SK-N-SH treated with all-trans-retinoic acid at 6 μM for 48 hours (cell line): ENCODE results near the gene SUGCT.
"Not testable (repeated sequence)": the region's sequence is repeated elsewhere in the genome, so short reads cannot be mapped to it uniquely, and the experiment has no call there.

ENCODE experiments used
- ATAC-seq: fragments of 200-7000 bp; cut with Tn5 transposase; 3 replicates; pipeline ENCODE4 v1.9.1; 2020; ENCODE audit warnings: mild to moderate bottlenecking, moderate library complexity
- ARNTL ChIP-seq: fragments of 450-650 bp; formaldehyde crosslinking; IDR thresholded peaks from 2 replicates; pipeline ENCODE4 v1.5.0; 2020; ENCODE audit warnings: low read depth, mild to moderate bottlenecking, moderate library complexity, borderline replicate concordance
- BACH2 ChIP-seq: fragments of 250-450 bp; sonication (Bioruptor Pico); IDR thresholded peaks from 2 replicates; pipeline ENCODE4 v1.9.0; 2021; ENCODE audit warnings: mild to moderate bottlenecking, borderline replicate concordance
- CSDC2 ChIP-seq: fragments of 250-450 bp; sonication (Bioruptor Pico); IDR thresholded peaks from 2 replicates; pipeline ENCODE4 v1.5.0; 2020; ENCODE audit warnings: mild to moderate bottlenecking, moderate library complexity
- ESRRG ChIP-seq: fragments of 250-450 bp; sonication (Bioruptor Pico); IDR thresholded peaks from 2 replicates; pipeline ENCODE4 v1.6.1; 2021; ENCODE audit warnings: mild to moderate bottlenecking
- GLIS3 ChIP-seq: fragments of 250-450 bp; sonication (Bioruptor Pico); IDR thresholded peaks from 2 replicates; pipeline ENCODE4 v1.5.0; 2020; ENCODE audit warnings: mild to moderate bottlenecking, moderate library complexity
- ISL1 ChIP-seq: fragments of 250-450 bp; sonication (Bioruptor Pico); IDR thresholded peaks from 2 replicates; pipeline ENCODE4 v2.1.2; 2022; ENCODE audit warnings: mild to moderate bottlenecking, moderate library complexity
- PATZ1 ChIP-seq: fragments of 250-450 bp; sonication (Bioruptor Pico); IDR thresholded peaks from 2 replicates; pipeline ENCODE4 v1.8.0; 2020; ENCODE audit warnings: mild to moderate bottlenecking, moderate library complexity, borderline replicate concordance
- POU6F1 ChIP-seq: fragments of 250-450 bp; sonication (Bioruptor Pico); IDR thresholded peaks from 2 replicates; pipeline ENCODE4 v1.8.0; 2021; ENCODE audit warnings: low read depth, mild to moderate bottlenecking, moderate library complexity, borderline replicate concordance
- PPARA ChIP-seq: fragments of 250-450 bp; sonication (Bioruptor Pico); IDR thresholded peaks from 2 replicates; pipeline ENCODE4 v1.5.0; 2020; ENCODE audit warnings: mild to moderate bottlenecking, borderline replicate concordance
- RARB ChIP-seq: fragments of 250-450 bp; sonication (Bioruptor Pico); IDR thresholded peaks from 2 replicates; pipeline ENCODE4 v1.8.0; 2021; ENCODE audit warnings: mild to moderate bottlenecking, moderate library complexity
- TCF4 ChIP-seq: fragments of 250-450 bp; sonication (Bioruptor Pico); IDR thresholded peaks from 2 replicates; pipeline ENCODE4 v1.8.0; 2021; ENCODE audit warnings: mild to moderate bottlenecking, moderate library complexity, borderline replicate concordance
- TSHZ2 ChIP-seq: fragments of 250-450 bp; sonication (Bioruptor Pico); IDR thresholded peaks from 2 replicates; pipeline ENCODE4 v1.5.0; 2020; ENCODE audit warnings: mild to moderate bottlenecking, moderate library complexity
- ZC3H10 ChIP-seq: fragments of 250-450 bp; sonication (Bioruptor Pico); IDR thresholded peaks from 2 replicates; pipeline ENCODE4 v1.5.1; 2021; ENCODE audit warnings: mild to moderate bottlenecking, moderate library complexity
- ZFP30 ChIP-seq: fragments of 450-650 bp; formaldehyde crosslinking; IDR thresholded peaks from 2 replicates; pipeline ENCODE4 v1.5.0; 2022; ENCODE audit warnings: mild to moderate bottlenecking, moderate library complexity
- ZNF565 ChIP-seq: fragments of 450-650 bp; formaldehyde crosslinking; conservative IDR thresholded peaks from 2 replicates; pipeline ENCODE4 v1.5.0; 2020; ENCODE audit warnings: low read depth, mild to moderate bottlenecking, moderate library complexity
- ZNF8 ChIP-seq: fragments of 450-650 bp; formaldehyde crosslinking; IDR thresholded peaks from 2 replicates; pipeline ENCODE4 v1.5.0; 2020; ENCODE audit warnings: mild to moderate bottlenecking, moderate library complexity
- TF ChIP-seq, protein P1 (sequence below): fragments of 250-450 bp; sonication (Bioruptor Pico); IDR thresholded peaks from 2 replicates; pipeline ENCODE4 v1.5.1; 2021; ENCODE audit warnings: mild to moderate bottlenecking, moderate library complexity

The SUGCT gene

GRCh38 chr7:40244226-40244625, 109.4 kb downstream of the SUGCT start (continued):
- TF ChIP-seq PPARA (CRISPR knock-in tag) = no peak
- no peak for TF ChIP-seq ISL1 (CRISPR knock-in tag)

GRCh38 chr7:40248681-40249080, 113.9 kb downstream of the SUGCT start:
- no peak for ATAC-seq
- no peak for TF ChIP-seq RARB (CRISPR knock-in tag)
- TF ChIP-seq TCF4 (CRISPR knock-in tag) = no peak
- no peak for TF ChIP-seq ZNF8 (CRISPR knock-in tag)
- TF ChIP-seq ZFP30 (CRISPR knock-in tag) = no peak
- no peak for TF ChIP-seq ISL1 (CRISPR knock-in tag)

DNA sequence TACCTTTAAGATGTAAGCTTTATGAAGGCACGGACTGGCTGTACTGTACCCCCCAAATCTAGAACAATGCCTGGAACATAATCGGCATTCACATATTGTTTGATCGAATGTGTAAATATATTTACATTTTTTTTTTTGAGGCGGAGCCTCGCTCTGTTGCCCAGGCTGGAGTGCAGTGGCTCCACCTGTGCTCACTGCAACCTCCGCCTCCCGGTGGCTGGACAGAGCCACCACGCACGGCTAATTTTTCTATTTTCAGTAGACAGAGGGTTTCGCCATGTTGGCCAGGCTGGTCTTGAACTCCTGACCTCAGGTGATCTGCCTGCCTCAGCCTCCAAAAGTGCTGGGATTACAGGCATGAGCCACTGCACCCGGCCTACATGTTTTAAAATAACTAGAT, 118.6 kb downstream of the SUGCT start:
- not testable (repeated sequence) for ATAC-seq

DNA sequence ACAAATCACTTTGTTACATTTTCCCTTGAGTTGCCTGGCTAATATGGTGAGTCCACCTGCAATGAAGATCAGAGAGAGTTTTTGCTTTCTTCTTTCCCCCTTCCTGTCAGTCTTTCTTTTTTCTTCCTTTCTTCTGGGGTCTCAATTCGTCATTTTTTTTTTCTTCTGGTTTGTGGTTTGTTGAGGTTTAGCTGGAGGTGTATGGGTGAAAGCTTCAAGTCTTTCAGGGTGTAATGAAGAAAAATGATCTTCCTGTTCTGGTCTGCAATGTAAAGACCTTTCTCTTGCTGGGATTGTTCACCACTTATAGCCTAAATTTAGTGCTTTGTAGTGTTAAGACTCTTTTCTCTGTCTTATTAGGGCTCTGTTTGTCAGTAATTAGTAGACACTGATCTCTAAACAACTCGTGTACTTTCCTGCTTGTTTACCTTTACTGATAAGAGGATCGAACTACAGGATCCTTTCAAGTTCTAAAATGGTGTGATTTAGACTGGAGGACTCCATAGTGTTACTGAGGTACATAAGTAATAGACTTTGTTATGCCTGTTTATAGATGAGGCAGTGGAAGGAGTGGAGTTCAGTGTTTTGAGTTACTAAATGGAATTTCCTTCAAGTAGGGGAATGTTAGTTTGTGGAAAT, 129.1 kb downstream of the SUGCT start:
- TF ChIP-seq ESRRG (CRISPR knock-in tag) (no peak), TCF4 (CRISPR knock-in tag) (no peak), CSDC2 (CRISPR knock-in tag) (no peak), ZNF8 (CRISPR knock-in tag) (no peak), ZNF565 (CRISPR knock-in tag) (no peak)
- ATAC-seq = peak; percentile 25; the same call in 1 of the 3 replicates

GRCh38 chr7:40267583-40267982, 132.8 kb downstream of the SUGCT start:
- TF ChIP-seq ARNTL (CRISPR knock-in tag) (no peak), TSHZ2 (no peak), PATZ1 (CRISPR knock-in tag) (no peak), TCF4 (CRISPR knock-in tag) (no peak), ESRRG (CRISPR knock-in tag) (no peak), ZNF565 (CRISPR knock-in tag) (no peak), ZC3H10 (CRISPR knock-in tag) (no peak), RARB (CRISPR knock-in tag) (no peak), POU6F1 (no peak), BACH2 (CRISPR knock-in tag) (no peak), GLIS3 (CRISPR knock-in tag) (no peak), PPARA (CRISPR knock-in tag) (no peak)
- TF ChIP-seq, protein P1, sequence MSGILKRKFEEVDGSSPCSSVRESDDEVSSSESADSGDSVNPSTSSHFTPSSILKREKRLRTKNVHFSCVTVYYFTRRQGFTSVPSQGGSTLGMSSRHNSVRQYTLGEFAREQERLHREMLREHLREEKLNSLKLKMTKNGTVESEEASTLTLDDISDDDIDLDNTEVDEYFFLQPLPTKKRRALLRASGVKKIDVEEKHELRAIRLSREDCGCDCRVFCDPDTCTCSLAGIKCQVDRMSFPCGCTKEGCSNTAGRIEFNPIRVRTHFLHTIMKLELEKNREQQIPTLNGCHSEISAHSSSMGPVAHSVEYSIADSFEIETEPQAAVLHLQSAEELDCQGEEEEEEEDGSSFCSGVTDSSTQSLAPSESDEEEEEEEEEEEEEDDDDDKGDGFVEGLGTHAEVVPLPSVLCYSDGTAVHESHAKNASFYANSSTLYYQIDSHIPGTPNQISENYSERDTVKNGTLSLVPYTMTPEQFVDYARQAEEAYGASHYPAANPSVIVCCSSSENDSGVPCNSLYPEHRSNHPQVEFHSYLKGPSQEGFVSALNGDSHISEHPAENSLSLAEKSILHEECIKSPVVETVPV (CRISPR knock-in tag) = no peak
- TF ChIP-seq, all 23 proteins: peak for 0
- ATAC-seq = no peak

- ATAC-seq = not testable (repeated sequence)
Observed at GRCh38 chr7:40268810-40269209, 134.0 kb downstream of the SUGCT start.
